RPMI8226 (cell line): ENCODE data around the gene SERPINE3.

ENCODE experiments used
- DNase-seq: peaks from one replicate; pipeline ENCODE4 v3.0.0-alpha.2; 2015

The SERPINE3 gene

DNA sequence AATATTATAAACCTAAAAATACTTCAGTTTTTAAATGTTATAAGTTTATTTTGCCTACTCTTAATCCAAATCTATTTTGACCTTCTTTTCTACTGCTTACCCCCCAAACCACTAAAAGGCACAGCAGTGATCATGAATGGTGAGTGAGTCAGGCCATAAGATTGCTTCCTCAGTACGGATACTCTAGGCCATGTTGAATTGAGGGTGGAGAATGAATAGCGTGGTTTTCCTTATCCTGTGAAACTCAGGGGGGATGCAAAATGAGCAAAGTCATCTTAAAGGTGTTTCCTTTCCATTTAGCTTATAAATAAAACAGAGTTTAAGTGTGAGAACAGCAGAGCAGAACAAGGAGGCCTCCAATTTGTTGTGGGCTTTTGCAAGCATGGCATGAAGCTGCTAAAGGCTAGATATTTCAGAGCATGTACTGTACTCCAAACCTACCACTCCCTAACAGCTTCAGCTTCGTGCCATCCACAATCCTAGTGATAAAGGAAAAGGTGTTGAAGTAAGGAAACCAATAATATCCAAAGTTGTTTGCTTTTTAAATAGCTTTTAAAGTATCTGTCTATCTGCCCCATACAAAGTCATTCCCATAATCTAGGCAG, 25.0 kb downstream of the SERPINE3 start:
- DNase-seq: no peak

DNA sequence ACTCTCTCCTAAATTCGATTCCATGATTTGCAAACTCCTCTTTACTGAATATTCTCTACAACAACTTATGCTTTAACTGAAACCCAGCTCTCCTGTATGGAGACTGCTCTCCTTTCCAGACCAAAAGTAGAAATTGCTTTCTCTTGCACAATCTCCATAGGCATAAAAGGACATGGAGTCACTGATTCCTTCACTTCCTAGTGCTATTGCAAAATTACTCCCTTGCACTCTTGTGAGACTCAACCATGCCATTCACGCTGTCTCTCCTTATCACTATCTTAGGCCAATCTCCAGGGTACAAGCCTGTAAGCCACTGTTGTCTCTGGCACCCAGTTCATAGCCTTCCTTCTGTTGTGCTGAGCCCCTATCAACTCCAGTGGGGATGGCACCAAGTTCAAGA, 30.6 kb downstream of the SERPINE3 start:
- no peak for DNase-seq

DNA sequence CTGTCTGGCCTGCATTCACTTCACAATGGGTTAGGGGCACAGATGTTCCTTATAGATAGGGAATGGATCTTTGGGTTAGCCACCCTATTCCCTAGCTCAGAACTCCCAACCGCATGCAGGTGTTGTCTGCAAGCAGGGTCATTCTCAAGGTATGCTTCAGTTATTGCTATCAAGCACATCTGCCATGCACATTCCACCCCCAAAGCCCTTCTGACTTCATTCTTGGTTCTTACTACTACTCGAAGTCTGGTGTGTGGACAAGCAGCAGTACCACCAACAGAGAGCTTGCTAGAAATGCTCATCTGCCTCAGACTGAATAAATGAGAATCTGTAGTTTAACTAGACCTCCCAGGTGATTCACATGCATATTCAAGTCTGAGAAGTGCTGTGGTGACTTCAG, 31.3 kb downstream of the SERPINE3 start:
- no peak for DNase-seq

GRCh38 chr13:51371768-51372399, 32.4 kb downstream of the SERPINE3 start:
- DNase-seq: no peak

DNA sequence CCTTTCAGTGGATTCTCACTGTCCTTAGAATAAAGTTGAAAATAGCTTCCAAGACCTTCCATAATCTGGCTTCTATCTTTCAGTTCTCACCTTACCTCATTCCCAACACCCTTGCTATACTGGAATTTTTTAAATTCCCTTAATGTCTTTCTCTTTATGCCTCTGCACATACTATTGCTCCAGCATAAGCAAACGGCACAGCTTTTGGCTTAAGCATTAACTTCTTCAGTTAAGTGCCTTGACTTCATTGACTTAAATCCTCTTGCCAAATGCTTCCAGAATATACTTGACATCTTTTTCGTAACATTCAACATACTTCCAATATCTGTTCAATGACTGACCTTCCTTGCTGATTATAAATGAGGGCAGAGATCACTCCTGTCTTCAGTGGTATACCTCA, 34.0 kb downstream of the SERPINE3 start:
- no peak for DNase-seq

- no peak for DNase-seq
Measured at GRCh38 chr13:51380269-51380668, 40.8 kb downstream of the SERPINE3 start.

- no peak for DNase-seq
Measured at GRCh38 chr13:51385114-51385513, 45.6 kb downstream of the SERPINE3 start.

GRCh38 chr13:51394724-51395123, 55.2 kb downstream of the SERPINE3 start:
- DNase-seq: no peak

- no peak for DNase-seq
Measured at GRCh38 chr13:51396352-51396751, 56.9 kb downstream of the SERPINE3 start.

- no peak for DNase-seq
Measured at GRCh38 chr13:51397262-51397941, 57.9 kb downstream of the SERPINE3 start.

DNA sequence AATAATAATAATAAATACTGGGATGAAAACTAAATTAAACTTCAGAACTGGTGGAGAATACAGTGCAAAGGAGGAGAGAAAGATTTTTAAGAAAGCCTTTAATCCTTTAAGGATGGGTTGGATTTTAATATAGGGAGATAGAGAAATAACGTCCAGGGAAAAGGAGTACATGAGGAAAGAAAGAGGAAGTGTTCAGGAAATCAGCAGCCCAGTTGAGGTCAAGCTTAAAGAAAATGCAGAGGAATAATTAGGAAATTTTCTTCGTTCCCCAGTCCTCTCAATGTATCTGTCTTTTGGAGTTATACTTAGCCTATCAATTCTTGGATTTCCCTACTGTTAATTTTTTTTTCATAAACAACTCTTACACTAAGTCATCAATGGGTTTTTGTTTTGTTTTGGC, 65.7 kb downstream of the SERPINE3 start:
- no peak for DNase-seq

- no peak for DNase-seq
Measured at GRCh38 chr13:51412431-51412830, 72.9 kb downstream of the SERPINE3 start.
